H9 (cell line): ENCODE results near the gene PSPC1. TPM values are rescaled to one million over a fixed set of nuclear protein-coding genes. Genes with fewer than 3 reads are reported as not detected.

Experiments
- DNase-seq: peaks from one replicate; pipeline ENCODE4 v3.0.0-alpha.2; 2017
- H2AFZ ChIP-seq: one replicate; pipeline ENCODE4 v1.6.1; 2013; ENCODE audit warnings: mild to moderate bottlenecking, low read length, control low read depth, moderate library complexity
- H2AK5ac ChIP-seq: 2 replicates; pipeline ENCODE4 v1.6.1; 2013; ENCODE audit warnings: low read length, control low read depth, mixed read lengths; ENCODE audit not compliant: insufficient read length
- H2BK120ac ChIP-seq: one replicate; pipeline ENCODE4 v1.6.1; 2013; ENCODE audit warnings: low read depth, mild to moderate bottlenecking, low read length, control low read depth, inconsistent platforms; ENCODE audit not compliant: poor library complexity, severe bottlenecking
- H2BK12ac ChIP-seq: 2 replicates; pipeline ENCODE4 v1.6.1; 2013; ENCODE audit warnings: low read length, control low read depth, mixed read lengths, low read depth; ENCODE audit not compliant: insufficient read length
- H2BK15ac ChIP-seq: 2 replicates; pipeline ENCODE4 v1.6.1; 2013; ENCODE audit warnings: low read depth, low read length, control low read depth
- H2BK20ac ChIP-seq: one replicate; pipeline ENCODE4 v1.6.1; 2013; ENCODE audit warnings: low read depth, mild to moderate bottlenecking, low read length, control low read depth, inconsistent platforms; ENCODE audit not compliant: poor library complexity, severe bottlenecking
- H2BK5ac ChIP-seq: 2 replicates; pipeline ENCODE4 v1.6.1; 2013; ENCODE audit warnings: low read length, control low read depth, mixed read lengths; ENCODE audit not compliant: insufficient read length
- H3K14ac ChIP-seq: 2 replicates; pipeline ENCODE4 v1.6.1; 2013; ENCODE audit warnings: low read length, control low read depth; ENCODE audit not compliant: insufficient read depth
- H3K18ac ChIP-seq: 2 replicates; pipeline ENCODE4 v1.6.1; 2013; ENCODE audit warnings: low read depth, mild to moderate bottlenecking, mixed read lengths, low read length, control low read depth; ENCODE audit not compliant: insufficient read length
- H3K23ac ChIP-seq: 2 replicates; pipeline ENCODE4 v1.6.1; 2013; ENCODE audit warnings: low read length, control low read depth, mixed read lengths, low read depth; ENCODE audit not compliant: insufficient read length
- H3K23me2 ChIP-seq: 2 replicates; pipeline ENCODE4 v1.6.1; 2013; ENCODE audit warnings: low read depth, mild to moderate bottlenecking, mixed read lengths, low read length, control low read depth; ENCODE audit not compliant: insufficient read length, poor library complexity, severe bottlenecking
- H3K27ac ChIP-seq: 2 replicates; pipeline ENCODE4 v1.5.1; 2013; ENCODE audit warnings: low read length, control low read depth, mixed read lengths, low read depth; ENCODE audit not compliant: insufficient read length
- H3K27me3 ChIP-seq: 2 replicates; pipeline ENCODE4 v1.6.1; 2013; ENCODE audit warnings: low read length, control low read depth, inconsistent platforms; ENCODE audit not compliant: insufficient read depth
- H3K4ac ChIP-seq: 2 replicates; pipeline ENCODE4 v1.6.1; 2013; ENCODE audit warnings: low read depth, mild to moderate bottlenecking, control low read depth, inconsistent platforms, low read length, moderate library complexity
- H3K4me1 ChIP-seq: 2 replicates; pipeline ENCODE4 v1.6.1; 2013; ENCODE audit warnings: low read length, control low read depth, inconsistent platforms; ENCODE audit not compliant: insufficient read depth
- H3K4me2 ChIP-seq: 2 replicates; pipeline ENCODE4 v1.6.1; 2013; ENCODE audit warnings: low read length, control low read depth, mixed read lengths; ENCODE audit not compliant: insufficient read length, insufficient read depth
- H3K56ac ChIP-seq: 2 replicates; pipeline ENCODE4 v1.6.1; 2013; ENCODE audit warnings: low read depth, mild to moderate bottlenecking, mixed read lengths, low read length, control low read depth; ENCODE audit not compliant: insufficient read length
- H3K79me1 ChIP-seq: 2 replicates; pipeline ENCODE4 v1.6.1; 2013; ENCODE audit warnings: low read depth, mild to moderate bottlenecking, moderate library complexity, low read length, control low read depth, inconsistent platforms; ENCODE audit not compliant: insufficient read depth, poor library complexity, severe bottlenecking
- H3K79me2 ChIP-seq: 2 replicates; pipeline ENCODE4 v1.6.1; 2013; ENCODE audit warnings: low read length, control low read depth, inconsistent platforms; ENCODE audit not compliant: insufficient read depth
- H3K9ac ChIP-seq: 2 replicates; pipeline ENCODE4 v1.6.1; 2013; ENCODE audit warnings: low read length, control low read depth, mixed read lengths; ENCODE audit not compliant: insufficient read length; ENCODE audit errors: extremely low read depth
- H3K9me3 ChIP-seq: one replicate; pipeline ENCODE4 v1.6.1; 2013; ENCODE audit warnings: low read depth, low read length, inconsistent platforms; ENCODE audit not compliant: control insufficient read depth
- H3T11ph ChIP-seq: one replicate; pipeline ENCODE4 v1.6.1; 2013; ENCODE audit warnings: mild to moderate bottlenecking, low read length, control low read depth, inconsistent platforms
- H4K20me1 ChIP-seq: one replicate; pipeline ENCODE4 v1.6.1; 2013; ENCODE audit not compliant: control insufficient read depth, insufficient read length, insufficient read depth
- H4K5ac ChIP-seq: 2 replicates; pipeline ENCODE4 v1.6.1; 2013; ENCODE audit warnings: low read depth, mild to moderate bottlenecking, mixed read lengths, low read length, control low read depth; ENCODE audit not compliant: insufficient read length
- H4K8ac ChIP-seq: replicated peaks from 2 replicates; pipeline ENCODE4 v1.6.1; 2013; ENCODE audit warnings: low read length, control low read depth, mixed read lengths, low read depth; ENCODE audit not compliant: insufficient read length
- H4K91ac ChIP-seq: 2 replicates; pipeline ENCODE4 v1.6.1; 2013; ENCODE audit warnings: low read depth, mild to moderate bottlenecking, moderate library complexity, mixed read lengths, low read length, control low read depth; ENCODE audit not compliant: insufficient read length
- H3K27ac Mint-ChIP-seq, 3 experiments: 2 replicates in 2 of 3; 3 replicates in 1 of 3; pipeline ENCODE4 v1.8.0; 2020 to 2021; ENCODE audit warnings: mixed read lengths in 3 of 3, mild to moderate bottlenecking in 1 of 3, moderate library complexity in 1 of 3
- H3K27me3 Mint-ChIP-seq: 2 replicates; pipeline ENCODE4 v1.8.0; 2021; ENCODE audit warnings: low read depth, mild to moderate bottlenecking, moderate library complexity, mixed read lengths
- H3K36me3 Mint-ChIP-seq, 3 experiments: 2 replicates in 2 of 3; 3 replicates in 1 of 3; pipeline ENCODE4 v1.8.0; 2020 to 2021; ENCODE audit warnings: low read depth in 3 of 3, mixed read lengths in 3 of 3; ENCODE audit not compliant: insufficient read depth in 1 of 3
- H3K4me1 Mint-ChIP-seq, 2 experiments: 2 replicates each; pipeline ENCODE4 v1.8.0; 2020; ENCODE audit warnings: mixed read lengths in 2 of 2
- H3K4me3 Mint-ChIP-seq, 2 experiments: 2 replicates in 1 of 2; 3 replicates in 1 of 2; pipeline ENCODE4 v1.8.0; 2020 to 2021; ENCODE audit warnings: mild to moderate bottlenecking in 2 of 2, mixed read lengths in 2 of 2, moderate library complexity in 1 of 2
- H3K9me3 Mint-ChIP-seq, 2 experiments: 2 replicates in 1 of 2; 3 replicates in 1 of 2; pipeline ENCODE4 v1.8.0; 2020; ENCODE audit warnings: mild to moderate bottlenecking in 2 of 2, mixed read lengths in 2 of 2, moderate library complexity in 1 of 2
- CTCF ChIP-seq: fragments of 200-600 bp; sonication (generic); conservative IDR thresholded peaks from 3 replicates; pipeline ENCODE4 v1.8.0; 2021; ENCODE audit warnings: antibody characterized with exemption, mild to moderate bottlenecking
- WGBS: extraction: QIAGEN DNeasy Blood & Tissue Kit; methylation state at CpG from one replicate; pipeline ENCODE4 v1.1.7; 2013; ENCODE audit warnings: missing lambda C conversion rate, low lambda C conversion rate, mixed read lengths; ENCODE audit not compliant: insufficient read length; ENCODE audit errors: extremely low coverage; 5-methylcytosine and 5-hydroxymethylcytosine counted together
- total RNA-seq: library from RNA; stranded (reverse); gene quantifications from 2 replicates; pipeline ENCODE4 v1.2.1, GENCODE V29; 2021

PSPC1 gene
- total RNA-seq, 1 experiment from 2014 or later: 134 TPM

- Histone ChIP-seq H3K18ac (no peak overlapping the region), H2BK20ac (no peak overlapping the region), H4K91ac (no peak overlapping the region), H3K9me3 (no peaks in the 10 kb centered on the region), H3K79me1 (no peaks in the 10 kb centered on the region), H3T11ph (no peak overlapping the region), H3K4me1 (no peaks in the 10 kb centered on the region), H4K20me1 (no peaks in the 10 kb centered on the region), H3K23ac (no peak overlapping the region), H4K8ac (no peak overlapping the region), H3K4ac (no peak overlapping the region), H3K79me2 (no peaks in the 10 kb centered on the region), H2BK12ac (no peak overlapping the region), H3K4me2 (no peak overlapping the region), H3K56ac (no peak overlapping the region), H2BK120ac (no peak overlapping the region), H2BK5ac (no peak overlapping the region), H3K27ac (no peak overlapping the region), H4K5ac (no peak overlapping the region), H2AK5ac (no peak overlapping the region), H3K9ac (no peak overlapping the region), H3K27me3 (no peaks in the 10 kb centered on the region), H3K14ac (no peak overlapping the region), H2AFZ (no peak overlapping the region), H2BK15ac (no peak overlapping the region), H3K23me2 (no peaks in the 10 kb centered on the region)
- no peak for TF ChIP-seq CTCF
- Mint-ChIP-seq H3K4me1 (peaks cover 2 to 7% of the 10 kb centered on the region in 2 experiments; a peak in 1 of 4 replicates), H3K36me3 (peaks cover 32 to 86% (median 65%) of the 10 kb centered on the region in 3 experiments), H3K9me3 (no peaks in the 10 kb centered on the region), H3K4me3 (no peak overlapping the region), H3K27me3 (no peaks in the 10 kb centered on the region), H3K27ac (no peak overlapping the region)
- DNase-seq: no peak
- no CpG with 5 or more reads among the region's 3 CpGs for WGBS
Observed at GRCh38 chr13:19670147-19670546, 112.6 kb downstream of the PSPC1 start.
